OCI-LY1 (cell line): ENCODE results near the gene PASD1.

Source experiments
- H2AFZ ChIP-seq: fragments of 200-600 bp; sonication (generic), shearing (Covaris generic); 2 replicates; pipeline ENCODE4 v1.6.0; 2014; ENCODE audit warnings: antibody characterized with exemption, mild to moderate bottlenecking, low read length
- H3F3A ChIP-seq: fragments of 200-600 bp; sonication (generic), shearing (Covaris generic); 2 replicates; pipeline ENCODE4 v1.6.0; 2014; ENCODE audit warnings: mild to moderate bottlenecking, antibody characterized with exemption, low read length, moderate library complexity; ENCODE audit not compliant: insufficient read depth
- H3K27ac ChIP-seq: fragments of 200-600 bp; sonication (generic); 2 replicates; pipeline ENCODE4 v1.5.1; 2014; ENCODE audit warnings: low read length, mixed run types, mild to moderate bottlenecking, low read depth; ENCODE audit not compliant: poor library complexity, severe bottlenecking
- H3K27me3 ChIP-seq: fragments of 200-600 bp; sonication (generic); 2 replicates; pipeline ENCODE4 v1.6.0; 2014; ENCODE audit warnings: antibody characterized with exemption, mild to moderate bottlenecking, low read length, moderate library complexity; ENCODE audit not compliant: insufficient read depth
- H3K36me3 ChIP-seq: fragments of 200-600 bp; sonication (generic); 2 replicates; pipeline ENCODE4 v1.6.1; 2014; ENCODE audit warnings: mild to moderate bottlenecking, antibody characterized with exemption, low read length, moderate library complexity, mixed read lengths; ENCODE audit not compliant: insufficient read depth
- H3K4me1 ChIP-seq: fragments of 200-600 bp; sonication (generic); 2 replicates; pipeline ENCODE4 v1.5.1; 2014; ENCODE audit warnings: mild to moderate bottlenecking, low read length, moderate library complexity; ENCODE audit not compliant: insufficient read depth, severe bottlenecking
- H3K4me2 ChIP-seq: fragments of 200-600 bp; sonication (generic), shearing (Covaris generic); 2 replicates; pipeline ENCODE4 v1.6.1; 2014; ENCODE audit warnings: low read length
- H3K4me3 ChIP-seq: fragments of 200-600 bp; sonication (generic); 2 replicates; pipeline ENCODE4 v1.5.1; 2014; ENCODE audit warnings: low read length, low read depth, mild to moderate bottlenecking, mixed read lengths; ENCODE audit not compliant: poor library complexity, severe bottlenecking
- H3K79me2 ChIP-seq: fragments of 200-600 bp; shearing (Covaris generic); 2 replicates; pipeline ENCODE4 v1.6.1; 2016; ENCODE audit warnings: mixed run types, low read length, mixed read lengths; ENCODE audit not compliant: insufficient read depth
- H3K9ac ChIP-seq: fragments of 200-600 bp; sonication (generic), shearing (Covaris generic); 2 replicates; pipeline ENCODE4 v1.6.1; 2014; ENCODE audit warnings: mild to moderate bottlenecking, low read length, mixed read lengths
- H3K9me2 ChIP-seq: fragments of 200-600 bp; sonication (generic), shearing (Covaris generic); 2 replicates; pipeline ENCODE4 v1.6.1; 2014; ENCODE audit warnings: low read depth, mild to moderate bottlenecking, low read length, mixed read lengths
- H3K9me3 ChIP-seq: fragments of 200-600 bp; shearing (Covaris generic); 2 replicates; pipeline ENCODE4 v1.6.1; 2014; ENCODE audit warnings: low read length, mixed read lengths
- H4K20me1 ChIP-seq: fragments of 200-600 bp; sonication (generic), shearing (Covaris generic); 2 replicates; pipeline ENCODE4 v1.6.0; 2016; ENCODE audit warnings: mild to moderate bottlenecking, low read length; ENCODE audit not compliant: insufficient read depth
- CTCF ChIP-seq: fragments of 200-600 bp; sonication (generic), shearing (Covaris generic); IDR thresholded peaks from 2 replicates; pipeline ENCODE4 v1.5.1; 2017; ENCODE audit warnings: mild to moderate bottlenecking, antibody characterized with exemption, low read length, moderate library complexity, mixed read lengths
- EZH2 ChIP-seq: fragments of 200-600 bp; sonication (generic), shearing (Covaris generic); IDR thresholded peaks from 2 replicates; pipeline ENCODE4 v1.8.0; 2017; ENCODE audit warnings: borderline replicate concordance, mixed run types, mild to moderate bottlenecking, antibody characterized with exemption, low read length, moderate library complexity, mixed read lengths

The PASD1 gene

GRCh38 chrX:151631822-151632221 lies 68.3 kb downstream of the PASD1 start:
- TF ChIP-seq CTCF (no peak), EZH2 (no peak)
- no peak overlapping the region for H3K4me3 ChIP-seq
- no peak overlapping the region for H2AFZ ChIP-seq
- H3K9me3 ChIP-seq, result no peaks in the 10 kb centered on the region
- H3K4me2 ChIP-seq, result no peak overlapping the region
- no peaks in the 10 kb centered on the region for H3K4me1 ChIP-seq
- no peak overlapping the region for H3K27ac ChIP-seq
- no peaks in the 10 kb centered on the region for H3K79me2 ChIP-seq
- no peaks in the 10 kb centered on the region for H4K20me1 ChIP-seq
- no peaks in the 10 kb centered on the region for H3K36me3 ChIP-seq
- no peaks in the 10 kb centered on the region for H3K27me3 ChIP-seq
- no peaks in the 10 kb centered on the region for H3F3A ChIP-seq
- H3K9me2 ChIP-seq, result no peaks in the 10 kb centered on the region
- no peak overlapping the region for H3K9ac ChIP-seq

- no peaks in the 10 kb centered on the region for H3K36me3 ChIP-seq
- H3K79me2 ChIP-seq, result no peaks in the 10 kb centered on the region
- no peak overlapping the region for H3K9ac ChIP-seq
- H2AFZ ChIP-seq, result no peak overlapping the region
- H4K20me1 ChIP-seq, result no peaks in the 10 kb centered on the region
- no peaks in the 10 kb centered on the region for H3K9me2 ChIP-seq
- no peaks in the 10 kb centered on the region for H3F3A ChIP-seq
- H3K4me2 ChIP-seq, result no peak overlapping the region
- H3K27me3 ChIP-seq, result no peaks in the 10 kb centered on the region
- no peak for TF ChIP-seq CTCF
- TF ChIP-seq EZH2, result no peak
- no peaks in the 10 kb centered on the region for H3K4me1 ChIP-seq
- H3K9me3 ChIP-seq, result no peaks in the 10 kb centered on the region
- H3K27ac ChIP-seq, result no peak overlapping the region
- no peak overlapping the region for H3K4me3 ChIP-seq
These were observed 69.7 kb downstream of the PASD1 start for GRCh38 chrX:151633157-151633556.

- Histone ChIP-seq H4K20me1 (no peaks in the 10 kb centered on the region), H3K4me2 (no peak overlapping the region), H3K79me2 (no peaks in the 10 kb centered on the region), H2AFZ (no peak overlapping the region), H3K9ac (no peak overlapping the region), H3K27me3 (no peaks in the 10 kb centered on the region), H3K4me3 (no peak overlapping the region), H3K27ac (no peak overlapping the region), H3K9me3 (no peaks in the 10 kb centered on the region), H3K9me2 (no peaks in the 10 kb centered on the region), H3K4me1 (no peaks in the 10 kb centered on the region), H3K36me3 (no peaks in the 10 kb centered on the region), H3F3A (no peaks in the 10 kb centered on the region)
- TF ChIP-seq EZH2, result no peak
- TF ChIP-seq CTCF, result no peak
These were observed 71.5 kb downstream of the PASD1 start for GRCh38 chrX:151634937-151635336.
